Breast epithelium (tissue), 3 donors: Measurements from ENCODE around the gene PIGR.
A peak's percentile ranks its signal among the peaks of the same experiment; 100 is the strongest.

Experiments
- CTCF ChIP-seq, 3 donors: fragments of 450-650 bp; IDR thresholded peaks; one replicate each; pipeline ENCODE4 v1.5.1; 2016 to 2017; ENCODE audit warnings: antibody characterized with exemption in 3 of 3, mild to moderate bottlenecking in 3 of 3, moderate library complexity in 3 of 3
- POLR2A ChIP-seq: fragments of 450-650 bp; IDR thresholded peaks from one replicate; pipeline ENCODE4 v1.6.1; 2016; ENCODE audit warnings: antibody characterized with exemption, mild to moderate bottlenecking, moderate library complexity
- POLR2AphosphoS5 ChIP-seq, 3 donors: sonication (generic); formaldehyde crosslinking; IDR thresholded peaks; one replicate each; pipeline ENCODE4 v1.6.1; 2017; ENCODE audit warnings: antibody characterized with exemption in 3 of 3

- TF ChIP-seq CTCF (IDR thresholded peaks at IDR 0.05) = no peak
- peak; percentile 37 for TF ChIP-seq POLR2A
- peak in 2 of 3 donors; percentile 7 to 55 for TF ChIP-seq POLR2AphosphoS5 (IDR thresholded peaks at IDR 0.05)
Observed at GRCh38 chr1:206909161-206909882, 36.9 kb downstream of the PIGR start.
